Prostate gland (tissue), 2 donors: Measurements from ENCODE around the gene RRP1B. TPM values are rescaled to one million over a fixed set of nuclear protein-coding genes. Genes with fewer than 3 reads are reported as not detected.
A peak's percentile ranks its signal among the peaks of the same experiment; 100 is the strongest.

Experiments used
- DNase-seq: peaks from one replicate; pipeline ENCODE4 v3.0.0-alpha.2; 2019; ENCODE audit warnings: low spot score
- H3K27ac ChIP-seq, 2 donors: fragments of 200-600 bp; sonication (generic); 2 replicates each; pipeline ENCODE4 v1.5.1; 2017 to 2019
- H3K27me3 ChIP-seq: fragments of 200-600 bp; sonication (generic); replicated peaks from 2 replicates; pipeline ENCODE4 v1.5.1; 2019; ENCODE audit not compliant: insufficient read depth
- H3K36me3 ChIP-seq, 2 donors: fragments of 200-600 bp; sonication (generic); 1 replicate in 1 of 2; 2 replicates in 1 of 2; pipeline versions ENCODE4 v1.5.1 to v1.8.1; 2017 to 2019
- H3K4me1 ChIP-seq: fragments of 200-600 bp; sonication (generic); replicated peaks from 2 replicates; pipeline ENCODE4 v1.5.1; 2019
- H3K4me3 ChIP-seq, 2 donors: fragments of 200-600 bp; sonication (generic); 2 replicates each; pipeline ENCODE4 v1.5.1; 2017 to 2019
- H3K9me3 ChIP-seq: fragments of 200-600 bp; sonication (generic); 2 replicates; pipeline ENCODE4 v1.5.1; 2017
- POLR2A ChIP-seq: fragments of 450-650 bp; IDR thresholded peaks from one replicate; pipeline ENCODE4 v1.6.1; 2016; ENCODE audit warnings: antibody characterized with exemption, mild to moderate bottlenecking
- POLR2AphosphoS5 ChIP-seq: sonication (generic); formaldehyde crosslinking; IDR thresholded peaks from one replicate; pipeline ENCODE4 v1.6.1; 2017; ENCODE audit warnings: antibody characterized with exemption
- WGBS: methylation state at CpG from one replicate; pipeline ENCODE4 v1.1.5; 2018; 5-methylcytosine and 5-hydroxymethylcytosine counted together
- intact Hi-C: fragments of 100-400 bp; cut with DNase I; formaldehyde crosslinking; loops from one replicate; pipeline ENCODE4 v1.14.2; 2022
- total RNA-seq, 2 donors: library from RNA; depleted of rRNA; stranded (reverse); fragments of >200 nt; gene quantifications; one replicate each; pipeline ENCODE4 v1.1.0, GENCODE V29; 2016
- TF ChIP-seq, protein P1 (sequence below), 4 experiments: fragments of 200-600 bp in 2 of 4; fragments of 450-650 bp in 2 of 4; sonication (generic) in 2 of 4; IDR thresholded peaks; 1 replicate in 3 of 4; 2 replicates in 1 of 4; pipeline ENCODE4 v1.5.1; 2016 to 2019; ENCODE audit warnings: antibody characterized with exemption in 4 of 4, mild to moderate bottlenecking in 2 of 4, moderate library complexity in 2 of 4

RRP1B gene
- total RNA-seq, 2 donors from 2014 or later = 22.7 to 38.3 TPM

- WGBS = 90% methylated on average over 4 of the region's 4 CpGs
- peaks cover 14% of the 10 kb centered on the region for H3K4me1 ChIP-seq
- no peak overlapping the region for H3K4me3 ChIP-seq
- H3K36me3 ChIP-seq = no peaks in the 10 kb centered on the region
- DNase-seq = no peak
- intact Hi-C loops = no loop called here
- no peaks in the 10 kb centered on the region for H3K27me3 ChIP-seq
- no peaks in the 10 kb centered on the region for H3K9me3 ChIP-seq
- TF ChIP-seq POLR2AphosphoS5 (no peak), POLR2A (no peak)
- TF ChIP-seq, protein P1, sequence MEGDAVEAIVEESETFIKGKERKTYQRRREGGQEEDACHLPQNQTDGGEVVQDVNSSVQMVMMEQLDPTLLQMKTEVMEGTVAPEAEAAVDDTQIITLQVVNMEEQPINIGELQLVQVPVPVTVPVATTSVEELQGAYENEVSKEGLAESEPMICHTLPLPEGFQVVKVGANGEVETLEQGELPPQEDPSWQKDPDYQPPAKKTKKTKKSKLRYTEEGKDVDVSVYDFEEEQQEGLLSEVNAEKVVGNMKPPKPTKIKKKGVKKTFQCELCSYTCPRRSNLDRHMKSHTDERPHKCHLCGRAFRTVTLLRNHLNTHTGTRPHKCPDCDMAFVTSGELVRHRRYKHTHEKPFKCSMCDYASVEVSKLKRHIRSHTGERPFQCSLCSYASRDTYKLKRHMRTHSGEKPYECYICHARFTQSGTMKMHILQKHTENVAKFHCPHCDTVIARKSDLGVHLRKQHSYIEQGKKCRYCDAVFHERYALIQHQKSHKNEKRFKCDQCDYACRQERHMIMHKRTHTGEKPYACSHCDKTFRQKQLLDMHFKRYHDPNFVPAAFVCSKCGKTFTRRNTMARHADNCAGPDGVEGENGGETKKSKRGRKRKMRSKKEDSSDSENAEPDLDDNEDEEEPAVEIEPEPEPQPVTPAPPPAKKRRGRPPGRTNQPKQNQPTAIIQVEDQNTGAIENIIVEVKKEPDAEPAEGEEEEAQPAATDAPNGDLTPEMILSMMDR (IDR thresholded peaks at IDR 0.05) = no peak
- H3K27ac ChIP-seq = peak overlapping the region in 1 of 2 donors; percentile 41
Measured at GRCh38 chr21:43721206-43721605, 61.8 kb downstream of the RRP1B start.

- no peak for DNase-seq
- no peak overlapping the region for H3K4me3 ChIP-seq
- no peak overlapping the region for H3K27ac ChIP-seq
- WGBS = 72% methylated on average over 3 of the region's 3 CpGs
- peaks cover 18% of the 10 kb centered on the region for H3K4me1 ChIP-seq
- H3K27me3 ChIP-seq = no peaks in the 10 kb centered on the region
- H3K36me3 ChIP-seq = no peaks in the 10 kb centered on the region
- intact Hi-C loops = no loop called here
- no peak for TF ChIP-seq POLR2AphosphoS5
- TF ChIP-seq POLR2A = no peak
- TF ChIP-seq, protein P1 (IDR thresholded peaks at IDR 0.05) = no peak
- H3K9me3 ChIP-seq = no peaks in the 10 kb centered on the region
Measured at GRCh38 chr21:43721939-43722338, 62.6 kb downstream of the RRP1B start.

- TF ChIP-seq POLR2AphosphoS5 = no peak
- TF ChIP-seq, protein P1 (IDR thresholded peaks at IDR 0.05) = no peak
- TF ChIP-seq POLR2A = no peak
- Histone ChIP-seq H3K4me1 (peaks cover 34% of the 10 kb centered on the region), H3K9me3 (no peaks in the 10 kb centered on the region), H3K27me3 (no peaks in the 10 kb centered on the region), H3K4me3 (no peak overlapping the region), H3K36me3 (no peaks in the 10 kb centered on the region), H3K27ac (no peak overlapping the region)
- 89% methylated on average over 12 of the region's 12 CpGs for WGBS
- intact Hi-C loops = no loop called here
- no peak for DNase-seq
Measured at GRCh38 chr21:43723648-43724047, 64.3 kb downstream of the RRP1B start.

DNA sequence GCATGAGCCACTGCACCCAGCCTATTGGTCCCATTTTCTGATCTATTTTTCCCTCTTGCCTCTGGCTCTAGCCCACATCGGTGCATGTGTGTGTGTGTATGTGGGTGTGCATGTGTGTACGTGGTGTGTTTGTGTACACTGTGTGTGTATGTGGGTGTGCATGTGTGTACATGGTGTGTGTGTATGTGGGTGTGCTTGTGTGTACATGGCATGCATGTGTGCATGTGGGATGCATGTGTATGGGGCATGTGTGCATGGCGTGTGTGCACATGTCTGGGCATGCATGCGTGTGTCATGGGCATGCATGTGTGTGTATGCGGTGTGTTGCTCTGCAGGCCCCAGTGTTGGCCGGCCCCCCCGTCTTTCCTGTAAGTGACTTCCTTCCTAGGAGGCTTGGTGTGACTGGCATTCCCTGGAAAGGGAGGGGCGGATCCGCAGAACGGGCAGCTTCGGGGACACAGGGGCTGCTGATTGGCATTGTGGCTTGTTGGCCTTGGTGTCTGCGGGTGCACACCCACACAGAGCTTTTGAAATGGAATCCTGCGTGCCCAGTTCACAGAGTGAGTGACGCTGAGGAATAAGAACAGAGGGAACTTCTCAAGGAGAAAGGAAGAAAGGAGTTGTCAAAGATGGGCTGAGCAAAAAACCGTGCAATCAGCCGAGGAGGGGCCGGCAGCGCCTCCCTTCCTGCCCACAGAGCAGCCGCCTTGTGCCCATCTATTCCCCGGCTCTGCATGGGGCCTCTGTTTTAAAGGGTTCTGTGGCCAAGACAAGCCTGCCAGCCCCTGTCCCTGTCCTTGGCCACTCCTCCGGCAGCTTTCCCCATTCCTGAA lies 67.5 kb downstream of the RRP1B start:
- no peaks in the 10 kb centered on the region for H3K36me3 ChIP-seq
- no peaks in the 10 kb centered on the region for H3K27me3 ChIP-seq
- H3K4me3 ChIP-seq = no peak overlapping the region
- H3K9me3 ChIP-seq = no peaks in the 10 kb centered on the region
- WGBS = 48% methylated on average over 21 of the region's 21 CpGs
- intact Hi-C loops = no loop called here
- peak overlapping the region; percentile 83 to 86 for H3K27ac ChIP-seq
- TF ChIP-seq POLR2AphosphoS5 = no peak
- TF ChIP-seq, protein P1 (IDR thresholded peaks at IDR 0.05) = no peak
- no peak for TF ChIP-seq POLR2A
- DNase-seq = no peak
- H3K4me1 ChIP-seq = peaks cover 24% of the 10 kb centered on the region
